ENCODE data around the gene MUSTN1.
A peak's percentile ranks its signal among the peaks of the same experiment; 100 is the strongest.

Gene MUSTN1

DNA sequence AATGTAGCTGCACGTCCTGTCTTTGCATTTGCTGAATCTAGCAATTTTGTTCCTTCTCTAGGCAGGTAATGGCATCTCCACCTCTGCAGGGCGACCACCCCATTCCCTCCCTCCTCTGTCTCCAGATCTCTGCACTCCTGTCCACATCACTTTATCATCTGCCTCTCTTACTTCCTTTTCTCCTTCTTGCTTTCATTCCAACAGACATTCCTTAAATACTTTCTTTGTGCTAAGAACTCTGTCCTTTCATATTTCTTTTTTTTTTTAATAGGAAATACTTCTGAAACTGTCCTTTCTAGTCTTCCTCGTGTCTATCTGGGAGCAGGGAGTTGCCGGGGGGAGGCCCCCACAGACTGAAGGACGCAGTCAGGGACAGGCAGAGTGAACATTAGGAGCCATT, 33.0 kb downstream of the MUSTN1 start:
- TF ChIP-seq, protein P1, sequence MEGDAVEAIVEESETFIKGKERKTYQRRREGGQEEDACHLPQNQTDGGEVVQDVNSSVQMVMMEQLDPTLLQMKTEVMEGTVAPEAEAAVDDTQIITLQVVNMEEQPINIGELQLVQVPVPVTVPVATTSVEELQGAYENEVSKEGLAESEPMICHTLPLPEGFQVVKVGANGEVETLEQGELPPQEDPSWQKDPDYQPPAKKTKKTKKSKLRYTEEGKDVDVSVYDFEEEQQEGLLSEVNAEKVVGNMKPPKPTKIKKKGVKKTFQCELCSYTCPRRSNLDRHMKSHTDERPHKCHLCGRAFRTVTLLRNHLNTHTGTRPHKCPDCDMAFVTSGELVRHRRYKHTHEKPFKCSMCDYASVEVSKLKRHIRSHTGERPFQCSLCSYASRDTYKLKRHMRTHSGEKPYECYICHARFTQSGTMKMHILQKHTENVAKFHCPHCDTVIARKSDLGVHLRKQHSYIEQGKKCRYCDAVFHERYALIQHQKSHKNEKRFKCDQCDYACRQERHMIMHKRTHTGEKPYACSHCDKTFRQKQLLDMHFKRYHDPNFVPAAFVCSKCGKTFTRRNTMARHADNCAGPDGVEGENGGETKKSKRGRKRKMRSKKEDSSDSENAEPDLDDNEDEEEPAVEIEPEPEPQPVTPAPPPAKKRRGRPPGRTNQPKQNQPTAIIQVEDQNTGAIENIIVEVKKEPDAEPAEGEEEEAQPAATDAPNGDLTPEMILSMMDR (IDR thresholded peaks at IDR 0.05; ENCODE audit: low read length, missing control alignments), result no peak
- no peak overlapping the region for H3K4me3 ChIP-seq (replicated peaks; ENCODE audit: low read depth, low read length)
- DNase-seq (ENCODE audit: low read depth), result no peak

DNA sequence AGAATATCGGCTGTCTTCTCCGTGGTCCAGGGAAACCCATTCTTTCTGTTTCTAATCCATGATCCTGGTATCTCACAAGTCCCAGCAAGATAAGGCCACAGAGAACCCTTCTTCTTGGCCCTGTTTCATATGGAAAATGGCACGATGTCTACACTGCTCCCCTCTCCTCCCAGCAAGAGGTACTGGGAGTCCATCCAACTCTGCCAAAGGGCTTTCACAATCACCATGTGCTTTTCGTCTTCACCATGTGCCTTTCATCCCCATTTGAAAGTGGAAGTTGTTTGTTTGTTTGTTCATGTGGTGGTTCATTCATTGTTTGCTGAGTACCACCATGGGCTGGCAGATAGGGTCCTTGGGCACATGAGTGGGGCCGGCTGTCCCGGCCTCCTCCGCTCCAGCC, 34.7 kb downstream of the MUSTN1 start:
- TF ChIP-seq, protein P1 (IDR thresholded peaks at IDR 0.05; ENCODE audit: low read length, missing control alignments), result no peak
- DNase-seq (ENCODE audit: low read depth), result peak; percentile 48
- no peak overlapping the region for H3K4me3 ChIP-seq (replicated peaks; ENCODE audit: low read depth, low read length)

- H3K4me3 ChIP-seq (replicated peaks; ENCODE audit: low read depth, low read length), result no peak overlapping the region
- TF ChIP-seq, protein P1 (IDR thresholded peaks at IDR 0.05; ENCODE audit: low read length, missing control alignments), result peak; percentile 45
- no peak for DNase-seq (ENCODE audit: low read depth)
These were observed 35.8 kb downstream of the MUSTN1 start for GRCh38 chr3:52798978-52799476.

GRCh38 chr3:52798376-52798977, 36.3 kb downstream of the MUSTN1 start:
- no peak overlapping the region for H3K4me3 ChIP-seq (replicated peaks; ENCODE audit: low read depth, low read length)
- no peak for DNase-seq (ENCODE audit: low read depth)
- TF ChIP-seq, protein P1 (IDR thresholded peaks at IDR 0.05; ENCODE audit: low read length, missing control alignments), result no peak

GRCh38 chr3:52796411-52796810, 38.4 kb downstream of the MUSTN1 start:
- TF ChIP-seq, protein P1 (IDR thresholded peaks at IDR 0.05; ENCODE audit: low read length, missing control alignments), result no peak
- no peak for DNase-seq (ENCODE audit: low read depth)
- no peak overlapping the region for H3K4me3 ChIP-seq (replicated peaks; ENCODE audit: low read depth, low read length)

DNA sequence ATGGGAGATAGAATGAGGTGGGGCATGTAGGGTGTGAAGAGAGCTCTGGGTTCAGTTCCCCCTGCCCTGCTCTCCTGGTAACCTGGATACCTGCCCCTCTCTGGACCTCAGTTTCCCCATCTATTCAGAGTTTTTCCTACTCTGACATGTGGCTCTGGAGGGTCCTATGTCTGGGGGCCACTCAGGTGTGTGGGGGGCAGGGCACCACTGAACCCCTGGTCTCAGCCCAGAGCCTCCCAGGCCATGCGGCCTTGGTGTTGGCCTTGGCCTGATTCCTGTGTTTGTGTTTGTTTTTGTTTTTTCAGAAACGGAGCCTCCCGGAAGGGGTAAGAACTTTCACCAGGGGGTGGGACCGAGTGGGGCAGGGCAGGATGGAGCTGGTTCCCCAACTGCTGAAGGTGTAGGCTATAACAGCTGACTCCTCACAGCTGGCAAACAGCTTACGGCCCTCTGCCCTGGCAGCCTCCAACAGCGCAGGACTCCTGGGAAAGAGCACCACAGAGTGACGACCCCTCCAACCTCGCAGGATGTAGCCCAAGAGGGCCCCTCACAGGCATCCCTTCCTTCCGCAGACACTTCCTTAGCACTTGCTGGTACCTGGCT, 39.4 kb downstream of the MUSTN1 start:
- no peak overlapping the region for H3K4me3 ChIP-seq (replicated peaks; ENCODE audit: low read depth, low read length)
- DNase-seq (ENCODE audit: low read depth), result no peak
- TF ChIP-seq, protein P1 (IDR thresholded peaks at IDR 0.05; ENCODE audit: low read length, missing control alignments), result no peak
